ENCODE measurements around the gene CCDC70. TPM values are rescaled to one million over a fixed set of nuclear protein-coding genes. Genes with fewer than 3 reads are reported as not detected.

CCDC70 gene
- total and polyA plus RNA-seq, 7 experiments from 2014 or later, result not detected

- Histone ChIP-seq H3K4me1 (ENCODE audit: control insufficient read depth in 2 of 2, insufficient read depth in 2 of 2, low read length in 2 of 2) (no peaks in the 10 kb centered on the region), H3K9me3 (ENCODE audit: control insufficient read depth in 2 of 3, low read length in 3 of 3) (no peaks in the 10 kb centered on the region), H3K4me3 (ENCODE audit: low read length) (no peak overlapping the region), H3K27ac (ENCODE audit: low read depth, low read length) (no peak overlapping the region), H3K27me3 (ENCODE audit: control insufficient read depth in 2 of 2, insufficient read depth in 2 of 2, low read length in 2 of 2) (no peaks in the 10 kb centered on the region), H3K36me3 (ENCODE audit: control insufficient read depth in 2 of 3, insufficient read depth in 3 of 3, low read length in 3 of 3) (no peaks in the 10 kb centered on the region)
- Mint-ChIP-seq H3K4me3 (no peak overlapping the region), H3K27me3 (peaks cover 3 to 20% (median 7%) of the 10 kb centered on the region in 5 donors), H3K27ac (no peak overlapping the region), H3K4me1 (peaks cover 0 to 9% (median 6%) of the 10 kb centered on the region in 7 donors), H3K36me3 (no peaks in the 10 kb centered on the region), H3K9me3 (no peaks in the 10 kb centered on the region)
- no peak for ATAC-seq
- ChIA-PET CTCF (interaction anchor here (0.6 kb wide), 1 partner anchor 1790 kb away, joined by 3 read pairs; no protein-coding TSS in a partner anchor), POLR2A (interaction anchor here (1.4 kb wide), 1 partner anchor 11 kb away, joined by 8 read pairs; no protein-coding TSS in a partner anchor)
- intact Hi-C loops (cut with micrococcal nuclease), result no loop called here
- DNase-seq, result no peak
These were observed 3.1 kb upstream of the CCDC70 start for GRCh38 chr13:51858433-51859247.

- DNase-seq (peak in 1 of 9 donors; percentile 4), ATAC-seq (no peak)
- Mint-ChIP-seq H3K27ac (no peak overlapping the region), H3K4me3 (no peak overlapping the region), H3K4me1 (peaks cover 0 to 9% (median 6%) of the 10 kb centered on the region in 7 donors), H3K9me3 (no peaks in the 10 kb centered on the region), H3K36me3 (no peaks in the 10 kb centered on the region), H3K27me3 (peaks cover 0 to 9% (median 6%) of the 10 kb centered on the region in 5 donors)
- Histone ChIP-seq H3K36me3 (ENCODE audit: control insufficient read depth in 2 of 3, insufficient read depth in 3 of 3, low read length in 3 of 3) (no peaks in the 10 kb centered on the region), H3K9me3 (ENCODE audit: control insufficient read depth in 2 of 3, low read length in 3 of 3) (no peaks in the 10 kb centered on the region), H3K27me3 (ENCODE audit: control insufficient read depth in 2 of 2, insufficient read depth in 2 of 2, low read length in 2 of 2) (no peaks in the 10 kb centered on the region), H3K4me3 (ENCODE audit: low read length) (no peak overlapping the region), H3K27ac (ENCODE audit: low read depth, low read length) (no peak overlapping the region), H3K4me1 (ENCODE audit: control insufficient read depth in 2 of 2, insufficient read depth in 2 of 2, low read length in 2 of 2) (no peaks in the 10 kb centered on the region)
- CTCF ChIA-PET, result interaction anchor here (1.5 kb wide), 1 partner anchor 12 kb away, joined by 4 read pairs; no protein-coding TSS in a partner anchor
- intact Hi-C loops (cut with micrococcal nuclease), result no loop called here
- POLR2A ChIA-PET, result no interaction called here
These were observed 1.2 kb downstream of the CCDC70 start for GRCh38 chr13:51862957-51863356.

- H3K4me3 Mint-ChIP-seq, result no peak overlapping the region
These were observed 4.1 kb downstream of the CCDC70 start for GRCh38 chr13:51865838-51866237.

GRCh38 chr13:51867062-51867461 lies 5.3 kb downstream of the CCDC70 start:
- Mint-ChIP-seq H3K4me3 (no peak overlapping the region), H3K4me1 (peaks cover 0 to 9% (median 6%) of the 10 kb centered on the region in 7 donors), H3K36me3 (peaks cover 0 to 3% (median 0%) of the 10 kb centered on the region in 5 donors), H3K27ac (no peak overlapping the region), H3K27me3 (peaks cover 5 to 15% (median 9%) of the 10 kb centered on the region in 5 donors), H3K9me3 (no peaks in the 10 kb centered on the region)
- POLR2A ChIA-PET, result no interaction called here
- ATAC-seq, result no peak
- intact Hi-C loops (cut with micrococcal nuclease), result no loop called here
- Histone ChIP-seq H3K9me3 (ENCODE audit: control insufficient read depth in 2 of 3, low read length in 3 of 3) (no peaks in the 10 kb centered on the region), H3K4me3 (ENCODE audit: low read length) (no peak overlapping the region), H3K27ac (ENCODE audit: low read depth, low read length) (no peak overlapping the region), H3K27me3 (ENCODE audit: control insufficient read depth in 2 of 2, insufficient read depth in 2 of 2, low read length in 2 of 2) (no peaks in the 10 kb centered on the region), H3K36me3 (ENCODE audit: control insufficient read depth in 2 of 3, insufficient read depth in 3 of 3, low read length in 3 of 3) (no peaks in the 10 kb centered on the region), H3K4me1 (ENCODE audit: control insufficient read depth in 2 of 2, insufficient read depth in 2 of 2, low read length in 2 of 2) (no peaks in the 10 kb centered on the region)
- CTCF ChIA-PET, result no interaction called here
- no peak for DNase-seq

More at GRCh38 chr13:51865838-51866237, 4.1 kb downstream of the CCDC70 start:
- H3K27me3 Mint-ChIP-seq, result peaks cover 5 to 10% (median 8%) of the 10 kb centered on the region in 5 donors
- H3K36me3 Mint-ChIP-seq, result peaks cover 0 to 3% (median 0%) of the 10 kb centered on the region in 5 donors
- no peak for DNase-seq
- ATAC-seq, result no peak
- intact Hi-C loops (cut with micrococcal nuclease), result no loop called here
- CTCF ChIA-PET, result no interaction called here
- no peaks in the 10 kb centered on the region for H3K9me3 Mint-ChIP-seq
- Histone ChIP-seq H3K27me3 (ENCODE audit: control insufficient read depth in 2 of 2, insufficient read depth in 2 of 2, low read length in 2 of 2) (no peaks in the 10 kb centered on the region), H3K4me3 (ENCODE audit: low read length) (no peak overlapping the region), H3K36me3 (ENCODE audit: control insufficient read depth in 2 of 3, insufficient read depth in 3 of 3, low read length in 3 of 3) (no peaks in the 10 kb centered on the region), H3K9me3 (ENCODE audit: control insufficient read depth in 2 of 3, low read length in 3 of 3) (no peaks in the 10 kb centered on the region), H3K4me1 (ENCODE audit: control insufficient read depth in 2 of 2, insufficient read depth in 2 of 2, low read length in 2 of 2) (no peaks in the 10 kb centered on the region), H3K27ac (ENCODE audit: low read depth, low read length) (no peak overlapping the region)
- H3K4me1 Mint-ChIP-seq, result peaks cover 0 to 9% (median 6%) of the 10 kb centered on the region in 7 donors
- POLR2A ChIA-PET, result no interaction called here
- no peak overlapping the region for H3K27ac Mint-ChIP-seq

GRCh38 chr13:51869916-51870315 lies 8.1 kb downstream of the CCDC70 start:
- intact Hi-C loops (cut with micrococcal nuclease), result no loop called here
- Histone ChIP-seq H3K27me3 (ENCODE audit: control insufficient read depth in 2 of 2, insufficient read depth in 2 of 2, low read length in 2 of 2) (no peaks in the 10 kb centered on the region), H3K36me3 (ENCODE audit: control insufficient read depth in 2 of 3, insufficient read depth in 3 of 3, low read length in 3 of 3) (no peaks in the 10 kb centered on the region), H3K4me3 (ENCODE audit: low read length) (no peak overlapping the region), H3K4me1 (ENCODE audit: control insufficient read depth in 2 of 2, insufficient read depth in 2 of 2, low read length in 2 of 2) (no peaks in the 10 kb centered on the region), H3K9me3 (ENCODE audit: control insufficient read depth in 2 of 3, low read length in 3 of 3) (no peaks in the 10 kb centered on the region), H3K27ac (ENCODE audit: low read depth, low read length) (no peak overlapping the region)
- Mint-ChIP-seq H3K4me1 (no peaks in the 10 kb centered on the region), H3K36me3 (peaks cover 0 to 3% (median 0%) of the 10 kb centered on the region in 5 donors), H3K9me3 (no peaks in the 10 kb centered on the region), H3K27ac (no peak overlapping the region), H3K27me3 (peaks cover 5 to 23% (median 6%) of the 10 kb centered on the region in 5 donors), H3K4me3 (no peak overlapping the region)
- no peak for ATAC-seq
- ChIA-PET CTCF (no interaction called here), POLR2A (no interaction called here)
- DNase-seq, result no peak

- no peak overlapping the region for H3K27ac Mint-ChIP-seq
These were observed 8.8 kb downstream of the CCDC70 start for GRCh38 chr13:51870616-51871015.

More at GRCh38 chr13:51870616-51871015, 8.8 kb downstream of the CCDC70 start:
- ChIA-PET POLR2A (no interaction called here), CTCF (no interaction called here)
- H3K9me3 ChIP-seq (ENCODE audit: control insufficient read depth in 2 of 3, low read length in 3 of 3), result no peaks in the 10 kb centered on the region
- Mint-ChIP-seq H3K4me3 (no peak overlapping the region), H3K27me3 (peaks cover 0 to 23% (median 6%) of the 10 kb centered on the region in 5 donors), H3K9me3 (no peaks in the 10 kb centered on the region), H3K36me3 (peaks cover 0 to 3% (median 0%) of the 10 kb centered on the region in 5 donors), H3K4me1 (peaks cover 0 to under 1% (median 0%) of the 10 kb centered on the region in 7 donors)
- no peak overlapping the region for H3K4me3 ChIP-seq (ENCODE audit: low read length)
- no peaks in the 10 kb centered on the region for H3K4me1 ChIP-seq (ENCODE audit: control insufficient read depth in 2 of 2, insufficient read depth in 2 of 2, low read length in 2 of 2)
- no peak for ATAC-seq
- no peaks in the 10 kb centered on the region for H3K27me3 ChIP-seq (ENCODE audit: control insufficient read depth in 2 of 2, insufficient read depth in 2 of 2, low read length in 2 of 2)
- no peaks in the 10 kb centered on the region for H3K36me3 ChIP-seq (ENCODE audit: control insufficient read depth in 2 of 3, insufficient read depth in 3 of 3, low read length in 3 of 3)
- H3K27ac ChIP-seq (ENCODE audit: low read depth, low read length), result no peak overlapping the region
- intact Hi-C loops (cut with micrococcal nuclease), result no loop called here
- DNase-seq, result no peak
